ENCODE data around the gene SHBG.
"Not testable (repeated sequence)": the region's sequence is repeated elsewhere in the genome, so short reads cannot be mapped to it uniquely, and the experiment has no call there.

The SHBG gene

DNA sequence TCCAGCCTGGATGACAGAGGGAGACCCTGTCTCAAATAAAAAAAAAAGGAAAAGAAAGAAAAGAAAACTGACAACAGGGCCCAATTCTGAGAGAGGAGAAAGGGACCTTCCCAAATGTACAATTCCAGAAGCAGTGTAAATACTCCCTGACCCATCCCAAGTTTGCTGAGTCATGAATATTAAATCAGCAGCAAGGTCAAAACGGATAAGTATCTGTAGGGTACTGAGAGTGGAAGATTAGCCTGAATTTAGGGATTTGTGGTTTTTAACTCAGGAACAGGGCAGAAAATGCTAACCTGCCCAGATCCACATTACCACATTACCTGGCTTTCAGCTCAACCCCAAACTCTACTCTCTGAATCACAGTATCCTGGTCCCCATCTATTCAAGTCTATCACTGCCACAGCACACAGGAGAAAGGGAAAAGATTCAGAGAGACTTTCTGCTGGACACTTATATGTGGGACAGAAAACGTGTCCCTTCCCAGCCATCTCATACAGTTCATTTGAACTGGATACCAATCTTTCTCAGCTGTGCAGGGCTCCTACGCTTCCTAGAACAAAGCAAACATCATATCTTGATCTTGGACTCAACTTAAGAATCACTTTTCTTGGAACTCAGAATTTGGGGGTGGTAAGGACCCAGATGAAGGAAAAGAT is 18.2 kb upstream of the SHBG start:
- DNase-seq (ENCODE audit: low read depth in 3 of 3, low spot score in 1 of 3) = no peak

DNA sequence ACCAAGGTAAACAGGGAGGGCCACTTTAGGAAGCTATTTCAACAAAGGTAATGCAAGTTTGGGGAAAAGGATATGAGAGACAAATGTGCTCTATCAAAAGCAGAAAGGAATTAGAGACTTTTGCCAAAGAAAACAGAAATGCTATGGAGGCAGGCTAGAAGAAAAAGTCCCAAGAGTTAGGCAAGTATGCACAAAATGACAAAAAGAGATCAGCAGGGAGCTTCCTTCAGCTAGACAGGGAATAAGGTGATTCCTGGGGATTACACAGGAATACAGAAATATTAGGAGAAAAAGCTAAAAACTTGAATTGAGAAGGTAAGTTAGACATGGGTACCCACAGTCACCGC is 17.7 kb upstream of the SHBG start:
- DNase-seq (ENCODE audit: low read depth in 3 of 3, low spot score in 1 of 3) = no peak

DNA sequence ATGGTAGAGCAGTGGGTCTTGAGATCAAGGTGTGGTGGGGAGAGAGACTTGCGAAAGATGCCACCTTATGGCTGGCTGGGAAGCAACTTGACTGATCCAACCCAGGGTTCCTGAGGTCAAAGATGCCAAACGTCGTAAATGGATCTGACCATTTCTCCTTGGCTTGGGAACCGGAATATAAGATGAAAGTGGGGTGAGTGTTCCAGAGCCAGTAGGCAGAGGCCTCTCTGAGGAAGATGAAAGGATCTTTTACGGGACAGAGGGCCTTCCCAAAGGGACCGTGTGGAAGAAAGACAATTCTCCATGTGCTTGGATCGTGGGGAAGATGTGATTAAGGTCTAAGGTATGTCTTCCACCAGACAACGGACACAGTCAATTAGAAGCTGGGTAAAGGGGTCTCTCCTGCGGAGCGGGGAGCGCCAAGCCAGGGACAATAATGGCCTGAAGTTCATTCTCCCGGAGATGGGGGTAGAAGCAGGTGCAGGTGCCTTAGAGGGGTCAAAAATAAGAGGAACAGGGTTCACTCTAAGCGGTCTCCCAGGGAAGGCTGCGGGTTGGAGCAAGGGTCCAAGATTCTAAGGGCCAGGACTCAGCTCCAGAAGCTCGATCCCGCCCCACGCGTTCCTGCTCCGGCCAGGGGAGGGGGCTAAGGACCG is 16.0 kb upstream of the SHBG start:
- DNase-seq (ENCODE audit: low read depth in 3 of 3, low spot score in 1 of 3) = no peak

DNA sequence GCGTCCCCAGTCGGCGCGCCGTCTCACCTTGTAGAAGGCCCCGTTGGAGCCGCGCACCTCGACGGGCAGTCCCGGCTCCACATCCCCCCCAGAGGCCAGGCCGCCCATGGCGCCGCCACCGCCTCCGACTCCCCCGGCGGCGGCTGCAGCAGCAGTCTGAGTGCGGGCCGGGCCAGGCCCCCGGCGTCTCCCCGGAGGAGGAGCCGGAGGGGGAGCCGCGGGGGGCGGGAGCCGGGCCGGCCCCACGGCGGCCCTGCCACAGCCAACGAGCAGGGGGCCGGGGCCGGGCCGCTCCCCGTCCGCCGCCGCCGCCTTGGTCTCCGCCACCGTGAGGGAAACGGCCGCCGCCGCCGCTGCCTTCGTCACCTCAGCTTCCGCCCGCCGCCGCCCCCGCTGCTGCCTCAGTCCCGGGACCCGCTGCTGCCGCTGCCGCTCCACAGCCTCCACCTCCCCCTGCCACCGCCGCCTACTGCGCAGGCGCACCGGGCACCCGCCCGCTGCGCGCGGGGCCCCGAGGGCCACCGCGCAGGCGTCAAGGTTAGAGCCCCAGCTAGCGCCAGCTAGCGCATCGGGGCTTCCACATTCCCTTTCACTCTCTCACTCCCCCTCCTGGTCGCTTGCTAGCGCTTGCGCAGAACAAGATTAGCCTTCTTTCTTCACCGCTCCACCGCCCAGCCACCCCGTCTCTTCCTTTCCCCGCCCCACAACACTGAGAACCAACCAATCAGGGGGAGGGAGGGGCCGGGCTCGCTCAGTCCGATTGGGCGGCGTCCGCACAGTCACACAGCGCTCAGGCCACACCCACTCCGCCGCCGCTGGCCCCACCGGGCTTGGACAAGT is 15.3 kb upstream of the SHBG start, which contains the start of gene FXR2:
TSS of gene FXR2 (minus strand) at position 473 of the 840 bp plus-strand sequence. CDS start at position 108, 365 bp downstream.
- DNase-seq (ENCODE audit: low read depth in 3 of 3, low spot score in 1 of 3) = peak; percentile 94 to 98 (median 97)

DNA sequence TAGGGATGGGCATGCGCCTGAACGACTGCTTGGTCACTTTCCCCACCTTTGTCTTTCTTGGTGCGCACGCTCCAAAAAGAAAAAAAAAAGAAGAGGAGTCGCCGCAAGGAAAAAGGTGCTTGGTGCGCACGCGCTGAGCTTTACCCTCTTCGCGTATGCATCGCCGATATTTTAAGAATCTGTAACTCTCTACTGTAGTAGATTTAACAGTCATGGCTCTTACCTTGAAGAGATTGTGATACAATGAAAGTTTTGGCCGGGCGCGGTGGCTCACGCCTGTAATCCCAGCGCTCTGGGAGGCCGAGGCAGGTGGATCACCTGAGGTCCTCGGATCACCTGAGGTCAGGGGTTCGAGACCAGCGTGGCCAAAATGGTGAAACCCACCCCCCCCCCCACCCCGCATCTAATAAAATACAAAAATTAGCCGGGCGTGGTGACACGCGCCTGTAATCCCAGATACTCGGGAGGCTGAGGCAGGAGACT is 14.6 kb upstream of the SHBG start:
- no peak for DNase-seq (ENCODE audit: low read depth in 3 of 3, low spot score in 1 of 3)

DNA sequence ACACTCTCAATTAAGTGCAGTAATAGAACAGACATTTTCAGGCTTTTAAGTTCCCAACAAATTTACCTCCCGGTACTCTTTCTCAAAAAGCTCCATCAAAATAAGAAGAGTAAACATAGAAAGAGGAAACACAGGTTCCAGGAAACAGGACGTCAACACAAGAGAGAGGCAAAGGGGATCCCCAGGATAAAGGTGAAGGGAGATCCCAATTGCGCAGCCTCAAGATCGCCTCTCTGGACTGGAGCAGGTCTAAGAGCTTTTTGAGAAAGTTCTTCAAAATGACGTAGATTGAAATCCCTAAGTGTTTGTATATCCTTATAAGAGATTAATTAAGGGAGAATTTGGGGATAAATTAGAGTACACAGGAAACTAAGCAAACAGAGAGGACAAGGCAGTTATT is 11.3 kb upstream of the SHBG start:
- DNase-seq (ENCODE audit: low read depth in 3 of 3, low spot score in 1 of 3) = no peak

DNA sequence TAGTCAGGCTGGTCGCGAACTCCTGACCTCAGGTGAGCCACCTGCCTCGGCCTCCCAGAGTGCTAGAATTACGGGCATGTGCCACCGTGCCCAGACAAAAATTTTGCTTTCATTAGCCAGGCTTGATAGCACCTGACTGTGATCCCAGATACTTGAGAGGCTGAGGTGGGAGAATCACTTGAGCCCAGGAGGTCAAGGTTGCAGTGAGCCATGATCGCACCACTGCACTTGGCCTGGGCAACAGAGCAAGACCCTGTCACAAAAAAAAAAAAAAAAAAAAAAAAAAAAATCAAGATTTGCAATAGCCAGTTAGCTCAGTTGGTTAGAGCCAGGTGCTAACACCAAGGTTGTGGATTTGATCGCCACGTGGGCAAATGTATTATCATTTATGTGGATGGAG is 9.1 kb upstream of the SHBG start:
- DNase-seq (ENCODE audit: low read depth in 3 of 3, low spot score in 1 of 3) = no peak

DNA sequence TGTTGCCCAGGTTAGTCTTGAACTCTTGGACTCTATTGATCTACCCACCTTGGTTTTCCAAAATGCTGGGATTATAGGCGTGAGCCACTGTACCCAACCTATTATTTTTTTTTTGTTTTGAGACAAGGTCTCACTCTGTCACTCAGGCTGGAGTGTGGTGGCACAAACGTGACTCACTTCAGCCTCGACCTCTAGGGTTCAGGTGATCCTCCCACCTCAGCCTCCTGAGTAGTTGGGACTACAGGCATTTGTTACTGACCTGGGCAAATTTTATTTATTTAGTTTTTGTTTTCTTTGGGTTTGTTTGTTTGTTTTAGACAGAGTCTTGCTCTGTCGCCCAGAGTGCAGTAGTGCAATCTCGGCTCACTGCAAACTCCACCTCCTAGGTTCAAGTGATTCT is 6.3 kb upstream of the SHBG start:
- no peak for DNase-seq (ENCODE audit: low read depth in 3 of 3, low spot score in 1 of 3)

DNA sequence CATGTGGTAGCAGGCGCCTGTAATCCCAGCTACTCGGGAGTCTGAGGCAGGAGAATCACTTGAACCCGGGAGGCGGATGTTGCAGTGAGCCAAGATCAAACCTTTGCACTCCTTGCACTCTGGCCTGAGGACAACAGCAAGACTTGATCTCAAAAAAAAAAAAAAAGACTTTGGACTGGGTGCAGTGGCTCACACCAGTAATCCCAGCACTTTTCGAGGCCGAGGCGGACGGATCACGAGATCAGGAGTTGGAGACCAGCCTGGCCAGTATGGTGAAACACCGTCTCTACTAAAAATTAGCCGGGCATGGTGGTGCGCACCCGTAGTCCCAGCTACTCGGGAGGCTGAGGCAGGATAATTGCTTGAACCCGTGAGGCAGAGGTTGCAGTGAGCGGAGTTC is 4.2 kb upstream of the SHBG start:
- not testable (repeated sequence) for DNase-seq (ENCODE audit: low read depth in 3 of 3, low spot score in 1 of 3)

DNA sequence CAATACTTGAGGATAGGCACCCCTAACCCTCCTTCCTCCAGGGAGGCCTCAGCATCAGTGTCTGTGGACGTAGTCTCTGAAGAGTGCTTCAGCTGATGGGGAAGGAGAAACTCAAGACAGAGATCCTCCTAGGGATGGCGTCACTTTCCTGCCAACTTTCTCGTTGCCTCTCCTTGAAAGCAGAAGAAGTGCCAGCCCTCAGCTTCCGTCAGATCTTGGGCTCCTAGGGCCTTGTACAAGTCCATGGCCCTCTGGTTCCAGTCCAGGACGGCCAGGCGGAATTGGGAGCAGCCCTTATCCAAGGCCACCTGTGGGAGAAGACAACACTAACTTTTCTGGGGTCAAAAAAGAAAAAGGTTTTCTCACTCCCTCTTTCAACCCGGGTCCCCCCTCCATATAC is 3.6 kb upstream of the SHBG start:
- DNase-seq (ENCODE audit: low read depth in 3 of 3, low spot score in 1 of 3) = no peak

DNA sequence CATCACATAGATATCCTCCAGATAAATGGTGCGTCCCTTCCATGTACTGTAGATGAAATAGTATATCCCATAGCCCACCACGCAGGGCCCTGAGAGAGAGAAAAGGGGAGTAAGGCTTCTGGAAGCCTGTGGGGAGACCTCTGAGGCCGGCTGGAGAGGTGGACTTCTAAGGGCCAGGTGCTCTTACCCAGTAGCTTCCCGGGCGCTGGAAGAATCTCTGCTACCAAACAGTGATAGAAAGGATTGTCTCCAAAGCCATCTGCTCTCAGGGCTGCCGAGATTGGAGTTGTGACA is 3.0 kb upstream of the SHBG start:
- DNase-seq (ENCODE audit: low read depth in 3 of 3, low spot score in 1 of 3) = no peak

DNA sequence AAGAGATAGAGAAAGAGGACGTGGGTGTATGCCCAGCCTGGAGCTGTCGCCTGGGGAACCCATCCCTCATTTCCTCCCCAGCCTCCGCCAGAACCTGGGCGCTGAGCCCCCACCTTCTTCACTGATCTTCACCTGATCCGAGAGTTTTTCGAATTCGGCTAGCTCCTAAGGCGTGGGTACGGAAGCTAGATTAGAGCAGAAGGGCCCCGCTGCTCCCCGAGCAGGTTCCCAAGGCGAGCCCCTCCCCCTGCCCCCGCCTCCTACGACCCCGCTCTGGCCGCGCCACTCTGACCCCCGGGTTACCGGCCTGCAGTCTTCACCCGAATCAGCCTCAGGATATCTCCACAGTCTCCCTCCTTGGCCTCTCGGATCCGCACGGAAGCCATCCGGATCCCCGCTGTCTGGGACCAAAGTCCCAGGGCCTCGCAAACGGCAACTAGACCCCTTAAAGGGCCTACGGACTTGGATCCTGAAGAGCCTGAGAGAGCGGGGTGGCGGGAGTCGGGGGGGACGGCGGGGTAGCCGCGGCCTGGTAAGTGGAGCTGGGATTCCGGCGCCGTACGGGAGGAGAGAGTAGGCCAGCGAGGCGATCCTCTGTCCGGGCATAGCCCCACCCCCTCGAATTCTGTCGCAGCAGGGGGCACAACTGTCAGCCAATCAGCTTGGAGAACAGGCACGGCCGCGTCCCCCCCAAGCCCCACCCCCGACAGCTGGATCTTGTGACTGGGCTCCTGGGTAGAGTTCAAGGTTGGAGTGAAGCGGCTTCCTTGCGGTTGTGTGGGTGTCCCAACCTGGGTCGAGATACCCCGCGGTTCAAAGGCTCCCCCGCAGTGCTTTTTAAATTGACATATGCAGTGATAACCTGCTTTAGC is 2.4 kb upstream of the SHBG start, which contains the start of gene SAT2:
TSS of gene SAT2 (minus strand) at position 572 of the 872 bp plus-strand sequence. CDS start at position 386, 186 bp downstream.
- DNase-seq (ENCODE audit: low read depth in 3 of 3, low spot score in 1 of 3) = peak; percentile 61 to 64 (median 61)

DNA sequence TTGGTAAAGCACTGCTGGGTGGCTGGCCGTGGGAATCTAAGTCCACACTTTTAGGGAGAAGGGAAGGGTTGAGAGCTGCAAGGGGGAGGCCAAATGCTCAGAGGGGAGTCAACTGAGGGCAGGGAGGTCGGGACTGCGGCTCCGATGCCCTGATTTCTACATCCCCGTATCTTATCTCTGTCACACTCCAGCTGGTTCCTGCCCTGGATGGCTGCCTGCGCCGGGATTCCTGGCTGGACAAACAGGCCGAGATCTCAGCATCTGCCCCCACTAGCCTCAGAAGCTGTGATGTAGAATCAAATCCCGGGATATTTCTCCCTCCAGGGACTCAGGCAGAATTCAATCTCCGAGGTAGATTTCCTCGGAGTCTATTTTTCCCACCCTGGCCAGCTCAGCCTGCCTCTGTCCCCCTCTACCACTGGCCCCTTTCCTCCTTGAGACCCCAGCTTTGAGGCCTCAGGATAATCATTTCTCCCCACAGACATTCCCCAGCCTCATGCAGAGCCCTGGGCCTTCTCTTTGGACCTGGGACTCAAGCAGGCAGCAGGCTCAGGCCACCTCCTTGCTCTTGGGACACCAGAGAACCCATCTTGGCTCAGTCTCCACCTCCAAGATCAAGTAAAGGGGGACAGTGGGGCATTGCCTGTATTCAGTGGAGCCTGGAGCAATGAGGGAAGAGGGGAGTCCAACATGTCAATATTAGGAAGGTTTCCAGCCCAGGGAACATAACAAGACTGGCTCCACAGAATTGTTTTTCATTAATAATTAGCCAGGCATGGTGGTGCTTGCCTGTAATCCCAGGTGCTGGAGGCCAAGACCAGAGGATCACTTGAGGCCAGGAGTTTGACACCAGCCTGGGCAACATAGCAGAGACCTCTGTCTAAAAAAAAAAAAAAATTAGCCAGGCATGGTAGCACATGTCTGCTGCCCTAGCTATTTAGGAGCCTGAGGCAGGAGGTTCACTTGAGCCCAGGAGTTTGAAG is 1.8 kb downstream of the SHBG start:
- no peak for DNase-seq (ENCODE audit: low read depth in 3 of 3, low spot score in 1 of 3)

DNA sequence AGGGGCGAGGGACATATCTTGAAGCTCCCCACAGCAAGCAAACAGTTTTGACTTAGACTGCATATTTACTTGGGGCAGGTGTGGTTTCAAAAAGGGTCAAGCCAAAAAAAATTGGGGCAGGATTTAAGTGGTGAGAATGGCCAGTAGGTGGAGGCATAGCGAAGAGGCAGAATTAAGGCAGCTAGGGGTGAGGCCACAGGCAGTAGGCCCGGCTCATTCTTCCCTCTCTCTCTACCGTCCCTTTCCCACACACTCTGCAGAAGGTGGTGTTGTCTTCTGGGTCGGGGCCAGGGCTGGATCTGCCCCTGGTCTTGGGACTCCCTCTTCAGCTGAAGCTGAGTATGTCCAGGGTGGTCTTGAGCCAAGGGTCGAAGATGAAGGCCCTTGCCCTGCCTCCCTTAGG is 2.6 kb downstream of the SHBG start:
- no peak for DNase-seq (ENCODE audit: low read depth in 3 of 3, low spot score in 1 of 3)

DNA sequence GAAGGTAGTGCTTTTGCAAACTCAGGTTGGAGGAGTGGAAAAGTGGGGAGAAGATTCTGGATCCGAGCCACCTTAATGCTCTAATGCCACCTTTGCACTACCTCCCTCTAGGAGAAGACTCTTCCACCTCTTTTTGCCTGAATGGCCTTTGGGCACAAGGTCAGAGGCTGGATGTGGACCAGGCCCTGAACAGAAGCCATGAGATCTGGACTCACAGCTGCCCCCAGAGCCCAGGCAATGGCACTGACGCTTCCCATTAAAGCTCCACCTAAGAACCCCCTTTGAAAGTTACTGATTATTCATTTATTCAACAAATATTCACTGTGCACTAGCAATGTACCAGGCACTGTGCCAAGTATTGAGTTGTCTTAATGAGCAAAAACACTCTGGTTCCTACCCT is 3.2 kb downstream of the SHBG start:
- no peak for DNase-seq (ENCODE audit: low read depth in 3 of 3, low spot score in 1 of 3)

DNA sequence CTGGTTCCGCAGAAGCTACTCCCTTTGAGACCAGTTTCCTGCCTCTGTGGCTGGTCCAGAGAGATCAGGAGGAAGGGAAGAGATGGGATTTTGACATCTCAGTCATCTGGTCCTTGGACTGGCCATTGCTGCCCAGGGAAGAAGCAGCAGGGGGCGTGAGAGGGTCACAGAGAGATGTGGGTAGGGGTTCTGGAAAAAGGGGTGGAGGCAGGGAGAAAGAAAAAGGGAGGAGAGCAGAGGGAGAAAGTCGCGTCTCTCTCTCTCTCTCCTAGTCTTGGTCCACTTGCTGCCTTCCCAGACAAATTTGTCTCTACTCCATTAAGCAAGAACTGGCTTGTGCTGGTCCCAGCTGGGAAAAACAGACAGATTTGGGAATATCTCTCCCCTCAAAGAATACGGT is 4.4 kb downstream of the SHBG start:
- no peak for DNase-seq (ENCODE audit: low read depth in 3 of 3, low spot score in 1 of 3)

DNA sequence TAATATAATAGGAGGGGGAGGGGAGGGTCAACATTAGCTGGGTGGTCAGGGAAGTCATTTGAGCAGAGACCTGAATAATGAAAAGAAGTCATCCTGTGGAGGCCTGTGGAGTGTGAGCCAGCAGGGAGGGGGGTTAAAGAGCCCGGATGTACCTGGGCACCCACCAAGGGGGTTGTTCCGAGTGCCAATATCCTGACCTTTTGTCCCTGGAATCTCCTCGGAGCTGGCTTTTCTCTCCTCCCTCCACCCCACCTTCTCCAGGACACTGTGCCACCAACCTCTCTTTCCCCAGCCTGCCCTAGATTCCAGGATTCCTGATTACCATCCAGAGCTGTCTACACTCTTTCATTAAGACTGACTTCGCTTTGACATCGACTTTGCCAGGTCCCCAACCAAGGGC is 6.2 kb downstream of the SHBG start:
- DNase-seq (ENCODE audit: low read depth in 3 of 3, low spot score in 1 of 3) = no peak

DNA sequence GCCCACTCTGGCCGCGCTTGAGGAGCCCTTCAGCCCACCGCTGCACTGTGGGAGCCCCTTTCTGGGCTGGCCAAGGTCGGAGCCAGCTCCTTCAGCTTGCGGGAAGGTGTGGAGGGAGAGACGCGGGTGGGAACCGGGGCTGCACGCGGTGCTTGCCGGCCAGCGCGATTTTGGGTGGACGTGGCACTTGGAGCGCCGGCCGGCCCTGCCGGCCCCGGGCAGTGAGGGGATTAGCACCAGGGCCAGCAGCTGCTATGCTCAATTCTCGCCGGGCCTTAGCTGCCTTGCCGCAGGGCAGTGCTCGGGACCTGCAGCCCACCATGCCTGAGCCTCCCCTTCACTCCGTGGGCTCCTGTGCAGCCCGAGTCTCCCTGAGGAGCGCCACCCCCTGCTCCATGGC is 10.8 kb downstream of the SHBG start:
- DNase-seq (ENCODE audit: low read depth in 3 of 3, low spot score in 1 of 3) = no peak

DNA sequence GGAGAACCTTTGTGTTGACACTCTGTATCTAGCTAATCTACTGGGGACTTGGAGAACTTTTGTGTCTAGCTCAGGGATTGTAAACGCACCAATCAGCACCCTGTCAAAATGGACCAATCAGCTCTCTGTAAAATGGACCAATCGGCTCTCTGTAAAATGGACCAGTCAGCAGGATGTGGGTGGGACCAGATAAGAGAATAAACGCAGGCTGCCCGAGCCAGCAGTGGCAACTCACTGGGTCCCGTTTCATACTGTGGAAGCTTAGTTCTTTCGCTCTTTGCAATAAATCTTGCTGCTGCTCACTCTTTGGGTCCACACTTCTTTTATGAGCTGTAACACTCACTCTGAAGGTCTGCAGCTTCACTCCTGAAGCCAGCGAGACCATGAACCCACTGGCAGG is 11.7 kb downstream of the SHBG start:
- DNase-seq (ENCODE audit: low read depth in 3 of 3, low spot score in 1 of 3) = not testable (repeated sequence)

DNA sequence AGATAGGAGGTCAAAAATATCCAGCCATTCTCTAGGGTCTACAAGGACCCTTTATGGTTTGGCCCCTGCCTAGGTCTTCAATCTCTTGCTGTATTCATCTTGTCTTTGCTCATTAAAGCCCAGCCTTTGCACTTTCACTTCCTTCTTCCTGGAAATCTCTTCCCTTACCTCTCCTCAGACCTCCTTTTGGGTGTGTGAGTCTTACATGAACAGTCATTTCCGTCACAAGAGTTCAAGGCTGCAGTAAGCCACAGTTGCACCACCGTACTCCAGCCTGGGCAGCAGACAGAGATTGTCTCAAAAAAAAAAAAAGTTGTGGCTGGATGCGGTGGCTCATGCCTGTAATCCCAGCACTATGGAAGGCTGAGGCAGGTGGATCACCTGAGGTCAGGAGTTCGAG is 14.8 kb downstream of the SHBG start:
- no peak for DNase-seq (ENCODE audit: low read depth in 3 of 3, low spot score in 1 of 3)
